Natural killer cell (primary cell): ENCODE results near the gene RDH8. TPM values are rescaled to one million over a fixed set of nuclear protein-coding genes. Genes with fewer than 3 reads are reported as not detected.

Experiments
- ATAC-seq, 3 donors: fragments of 150-1000 bp in 2 of 3; fragments of 200-7000 bp in 1 of 3; cut with Tn5 transposase; 1 replicate in 1 of 3; 2 replicates in 2 of 3; pipeline ENCODE4 v1.10.0; 2021; ENCODE audit warnings: mild to moderate bottlenecking in 2 of 3, moderate library complexity in 2 of 3
- DNase-seq, 2 donors: peaks; one replicate each; pipeline versions ENCODE4 v3.0.0 to v3.0.0-alpha.2; 2013 to 2021; ENCODE audit warnings: mixed read lengths in 1 of 2
- H3K27ac ChIP-seq: one replicate; pipeline ENCODE4 v1.5.1; 2013; ENCODE audit warnings: mild to moderate bottlenecking, low read length
- H3K27me3 ChIP-seq: one replicate; pipeline ENCODE4 v1.6.1; 2013; ENCODE audit warnings: low read length; ENCODE audit not compliant: control insufficient read depth, insufficient read depth
- H3K36me3 ChIP-seq: one replicate; pipeline ENCODE4 v1.6.1; 2013; ENCODE audit warnings: low read length; ENCODE audit not compliant: control insufficient read depth, insufficient read depth
- H3K4me1 ChIP-seq: one replicate; pipeline ENCODE4 v1.6.1; 2013; ENCODE audit warnings: low read length; ENCODE audit not compliant: control insufficient read depth, insufficient read depth
- H3K4me3 ChIP-seq: one replicate; pipeline ENCODE4 v1.5.1; 2013; ENCODE audit warnings: low read length
- H3K9me3 ChIP-seq: one replicate; pipeline ENCODE4 v1.6.1; 2013; ENCODE audit warnings: low read length; ENCODE audit not compliant: control insufficient read depth, insufficient read depth
- H3K27ac Mint-ChIP-seq, 2 donors: one replicate each; pipeline ENCODE4 v1.8.0; 2022; ENCODE audit warnings: mild to moderate bottlenecking in 2 of 2, mixed read lengths in 2 of 2, moderate library complexity in 1 of 2
- H3K27me3 Mint-ChIP-seq, 2 donors: one replicate each; pipeline ENCODE4 v1.8.0; 2022; ENCODE audit warnings: low read depth in 2 of 2, mixed read lengths in 2 of 2
- H3K36me3 Mint-ChIP-seq: one replicate; pipeline ENCODE4 v1.8.0; 2022; ENCODE audit warnings: mixed read lengths
- H3K4me1 Mint-ChIP-seq, 2 donors: one replicate each; pipeline ENCODE4 v1.8.0; 2022; ENCODE audit warnings: mixed read lengths in 2 of 2
- H3K4me3 Mint-ChIP-seq: one replicate; pipeline ENCODE4 v1.8.0; 2022; ENCODE audit warnings: mild to moderate bottlenecking, moderate library complexity, mixed read lengths
- H3K9me3 Mint-ChIP-seq, 2 donors: one replicate each; pipeline ENCODE4 v1.8.0; 2022; ENCODE audit warnings: mixed read lengths in 2 of 2
- CTCF ChIP-seq: fragments of 200-600 bp; IDR thresholded peaks from one replicate; pipeline ENCODE4 v1.8.0; 2022; ENCODE audit warnings: antibody characterized with exemption
- WGBS: methylation state at CpG from one replicate; pipeline ENCODE4 v1.1.7; 2013; ENCODE audit warnings: missing lambda C conversion rate; ENCODE audit not compliant: insufficient coverage; 5-methylcytosine and 5-hydroxymethylcytosine counted together
- intact Hi-C: fragments of 100-400 bp; cut with micrococcal nuclease; formaldehyde crosslinking; loops from one replicate; pipeline ENCODE4 v1.14.2; 2022
- total RNA-seq, 4 donors: library from RNA; stranded (reverse); fragments of 120-200 nt in 1 of 4; gene quantifications; one replicate each; pipeline versions ENCODE4 v1.2.3 to v1.2.4, GENCODE V29; 2013 to 2022

Gene RDH8
- total RNA-seq, 3 donors from 2014 or later (not counting 1 experiment from before 2014, with no cell fraction given) = not detected

- 82% methylated on average over 9 of the region's 9 CpGs for WGBS
- no peaks in the 10 kb centered on the region for H3K36me3 Mint-ChIP-seq
- no peak overlapping the region for H3K27ac ChIP-seq
Observed at GRCh38 chr19:10018786-10019185, 5.5 kb downstream of the RDH8 start.

GRCh38 chr19:10019246-10019645 lies 6.0 kb downstream of the RDH8 start:
- peaks cover 6% of the 10 kb centered on the region in 2 donors for H3K27me3 Mint-ChIP-seq
- WGBS = 86% methylated on average over 4 of the region's 5 CpGs
- H3K4me1 Mint-ChIP-seq = no peaks in the 10 kb centered on the region
- no peaks in the 10 kb centered on the region for H3K36me3 Mint-ChIP-seq
- no peak for ATAC-seq
- no peaks in the 10 kb centered on the region for H3K9me3 ChIP-seq
- TF ChIP-seq CTCF = no peak
- no peaks in the 10 kb centered on the region for H3K27me3 ChIP-seq
- H3K4me3 ChIP-seq = no peak overlapping the region
- no peak overlapping the region for H3K4me3 Mint-ChIP-seq
- H3K36me3 ChIP-seq = no peaks in the 10 kb centered on the region
- no peak overlapping the region for H3K27ac Mint-ChIP-seq
- no peak for DNase-seq
- no peaks in the 10 kb centered on the region for H3K9me3 Mint-ChIP-seq
- no peak overlapping the region for H3K27ac ChIP-seq
- intact Hi-C loops = no loop called here
- no peaks in the 10 kb centered on the region for H3K4me1 ChIP-seq

More at GRCh38 chr19:10018786-10019185, 5.5 kb downstream of the RDH8 start:
- Mint-ChIP-seq H3K27me3 (peaks cover 6% of the 10 kb centered on the region in 2 donors), H3K4me1 (no peaks in the 10 kb centered on the region), H3K9me3 (no peaks in the 10 kb centered on the region), H3K27ac (no peak overlapping the region), H3K4me3 (no peak overlapping the region)
- Histone ChIP-seq H3K4me1 (no peaks in the 10 kb centered on the region), H3K27me3 (no peaks in the 10 kb centered on the region), H3K36me3 (no peaks in the 10 kb centered on the region), H3K9me3 (no peaks in the 10 kb centered on the region), H3K4me3 (no peak overlapping the region)
- ATAC-seq = no peak
- no peak for DNase-seq
- intact Hi-C loops = no loop called here
- TF ChIP-seq CTCF = no peak

GRCh38 chr19:10020851-10021250 lies 7.6 kb downstream of the RDH8 start:
- Mint-ChIP-seq H3K27me3 (peaks cover 6% of the 10 kb centered on the region in 2 donors), H3K27ac (no peak overlapping the region), H3K9me3 (no peaks in the 10 kb centered on the region), H3K4me1 (no peaks in the 10 kb centered on the region), H3K4me3 (no peak overlapping the region), H3K36me3 (no peaks in the 10 kb centered on the region)
- intact Hi-C loops = no loop called here
- Histone ChIP-seq H3K9me3 (no peaks in the 10 kb centered on the region), H3K4me3 (no peak overlapping the region), H3K4me1 (no peaks in the 10 kb centered on the region), H3K27ac (no peak overlapping the region), H3K27me3 (no peaks in the 10 kb centered on the region), H3K36me3 (no peaks in the 10 kb centered on the region)
- ATAC-seq (no peak), DNase-seq (no peak)
- no peak for TF ChIP-seq CTCF
- WGBS = 78% methylated on average over 6 of the region's 6 CpGs

GRCh38 chr19:10021446-10021845 lies 8.2 kb downstream of the RDH8 start:
- no peak overlapping the region for H3K4me3 Mint-ChIP-seq
- WGBS = 91% methylated on average over 23 of the region's 23 CpGs
- Histone ChIP-seq H3K27ac (no peak overlapping the region), H3K9me3 (no peaks in the 10 kb centered on the region), H3K4me1 (no peaks in the 10 kb centered on the region), H3K27me3 (no peaks in the 10 kb centered on the region), H3K4me3 (no peak overlapping the region), H3K36me3 (no peaks in the 10 kb centered on the region)
- H3K9me3 Mint-ChIP-seq = no peaks in the 10 kb centered on the region
- intact Hi-C loops = no loop called here
- DNase-seq = no peak
- H3K27me3 Mint-ChIP-seq = peaks cover 6 to 7% of the 10 kb centered on the region in 2 donors
- ATAC-seq = no peak
- no peak overlapping the region for H3K27ac Mint-ChIP-seq
- TF ChIP-seq CTCF = no peak
- H3K36me3 Mint-ChIP-seq = no peaks in the 10 kb centered on the region
- no peaks in the 10 kb centered on the region for H3K4me1 Mint-ChIP-seq
